GM21515 (cell line): ENCODE measurements around the gene KRI1.

Experiments used
- ATAC-seq: cut with Tn5 transposase; IDR thresholded peaks from one replicate; pipeline ENCODE4 v1.9.1; 2021; ENCODE audit not compliant: unreplicated experiment

KRI1 gene

GRCh38 chr19:10520652-10521318, 45.0 kb downstream of the KRI1 start:
- ATAC-seq = no peak

DNA sequence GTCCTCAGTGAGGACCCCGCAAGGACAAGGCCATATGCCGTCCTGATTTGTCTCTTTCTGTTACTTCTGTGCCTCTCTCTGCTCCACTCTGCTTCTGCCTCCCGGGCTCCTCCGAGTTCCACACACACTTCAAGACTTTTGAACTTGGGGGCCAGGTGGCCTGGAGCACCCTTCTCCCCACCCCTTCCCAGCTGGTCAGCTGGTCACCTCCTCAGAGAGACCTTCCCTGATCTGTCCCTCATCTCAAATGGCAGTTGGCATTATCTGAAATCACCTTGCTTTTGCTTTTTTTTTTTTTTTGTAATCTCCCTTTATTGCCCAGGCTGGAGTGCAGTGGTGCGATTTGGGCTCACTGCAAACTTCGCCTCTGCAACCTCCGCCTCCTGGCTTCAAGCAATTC, 46.4 kb downstream of the KRI1 start:
- ATAC-seq = no peak

DNA sequence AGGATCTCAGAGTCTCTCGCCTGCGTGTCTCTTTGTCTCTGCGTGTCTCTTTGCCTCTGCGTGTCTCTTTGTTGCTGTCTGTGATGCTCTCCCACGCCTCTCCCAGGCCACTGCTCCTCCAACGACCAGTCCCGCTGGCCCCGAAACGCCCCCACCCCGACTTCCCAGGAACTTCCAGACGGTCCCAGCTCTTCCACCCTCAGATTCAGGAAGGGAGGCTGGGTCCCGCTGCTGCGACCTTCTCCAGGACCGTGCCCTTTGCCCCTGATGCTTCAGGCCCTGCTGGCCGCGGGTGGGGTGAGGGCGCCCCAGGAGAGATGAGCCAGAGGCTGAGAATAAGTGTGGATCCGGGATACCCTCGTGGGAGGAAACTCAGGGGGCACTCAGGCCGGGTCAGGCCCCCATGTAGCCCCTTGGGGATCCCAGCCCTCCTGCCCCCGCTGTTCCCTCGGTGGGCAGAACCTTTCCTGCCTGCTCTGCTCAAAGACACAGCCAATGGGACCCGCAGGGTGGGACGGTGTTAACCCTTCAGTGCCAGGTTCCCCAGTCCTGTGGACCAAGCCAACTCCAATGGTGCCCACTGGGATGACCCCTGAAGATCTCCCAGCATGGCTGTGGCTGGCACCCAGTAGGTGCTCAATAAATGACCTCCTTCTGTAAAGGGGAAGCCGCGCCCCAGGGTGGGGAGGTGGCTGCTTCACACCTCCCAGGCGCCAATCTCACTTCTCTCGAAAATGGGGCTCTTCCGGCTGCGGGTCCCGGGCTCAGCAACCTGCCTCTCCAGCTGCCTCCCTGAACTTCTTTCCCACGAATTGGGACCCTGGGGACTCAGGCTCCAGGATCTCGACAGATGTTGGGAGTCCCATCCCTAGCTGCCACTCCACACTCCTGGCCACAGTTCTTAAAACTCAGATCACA, 47.1 kb downstream of the KRI1 start:
- ATAC-seq = no peak

- ATAC-seq = no peak
Observed at GRCh38 chr19:10517760-10518443, 47.9 kb downstream of the KRI1 start.

GRCh38 chr19:10517361-10517759, 48.5 kb downstream of the KRI1 start, which contains the start of gene S1PR5:
Gene S1PR5, minus strand, starts transcription at chr19:10517447. Its CDS starts 2,436 bp downstream, at chr19:10515011.
- ATAC-seq = no peak

DNA sequence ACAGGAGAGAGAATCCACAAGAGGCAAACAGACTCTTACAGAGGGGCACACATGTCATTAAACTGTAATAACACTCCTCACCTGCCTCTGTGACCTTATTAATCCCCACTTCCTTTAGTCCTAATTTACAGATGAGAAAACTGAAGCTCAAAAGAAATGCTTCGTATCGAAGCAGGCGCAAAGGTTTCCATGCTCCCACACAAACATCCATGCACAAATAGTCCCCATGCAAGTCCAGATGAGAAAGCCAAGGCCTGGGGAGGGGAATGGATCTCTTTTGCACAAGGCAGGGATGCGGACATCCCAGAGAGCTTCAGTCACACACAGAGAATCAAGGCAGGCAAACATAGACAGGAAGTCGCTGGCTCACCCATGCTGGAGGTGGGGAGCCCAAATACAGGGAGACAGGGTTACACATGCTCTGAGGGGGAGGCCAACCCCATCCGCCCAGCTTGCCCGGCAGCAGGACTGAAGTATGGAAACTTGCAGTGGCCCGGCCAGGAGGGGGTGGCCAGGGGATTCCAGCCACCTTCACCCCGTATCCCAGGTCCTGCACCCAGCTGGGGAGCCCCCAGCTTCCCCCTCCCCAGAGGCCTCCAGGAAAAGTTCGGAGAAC, 49.0 kb downstream of the KRI1 start:
- ATAC-seq = no peak

DNA sequence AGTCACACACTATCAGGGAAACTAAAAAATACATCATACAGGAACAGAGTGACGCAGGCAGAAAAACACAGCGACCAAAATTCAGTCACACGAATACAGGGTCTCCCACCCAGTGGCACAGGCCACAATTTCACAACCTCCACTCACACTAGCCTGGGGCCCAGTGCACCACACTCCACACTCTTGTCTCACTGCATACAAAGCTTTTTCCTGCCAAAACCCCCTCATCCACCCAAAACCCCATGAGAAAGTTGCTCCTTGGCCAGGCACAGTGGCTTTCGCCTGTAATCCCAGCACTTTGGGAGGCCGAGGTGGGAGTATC, 49.8 kb downstream of the KRI1 start:
- no peak for ATAC-seq

- ATAC-seq = no peak
Observed at GRCh38 chr19:10514211-10515145, 51.3 kb downstream of the KRI1 start.

DNA sequence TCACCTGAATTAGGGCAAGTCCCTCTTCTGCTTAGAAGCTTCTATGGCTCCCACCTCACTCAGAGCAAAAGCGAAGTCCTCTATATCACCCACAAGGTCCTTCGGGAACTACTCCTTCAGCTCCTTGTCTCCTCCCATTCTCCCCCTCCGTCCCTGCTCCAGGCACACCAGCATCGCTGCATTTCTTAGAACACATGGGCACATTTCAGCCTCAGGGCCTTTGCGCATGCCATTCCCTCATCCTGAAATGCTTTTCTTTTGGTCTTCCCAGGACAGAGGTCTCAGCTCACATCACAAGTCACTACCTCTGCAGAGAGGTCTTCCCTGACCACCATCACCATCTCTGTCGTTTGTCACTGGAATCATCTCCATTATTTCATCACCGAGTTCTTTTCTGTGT, 52.6 kb downstream of the KRI1 start:
- no peak for ATAC-seq

DNA sequence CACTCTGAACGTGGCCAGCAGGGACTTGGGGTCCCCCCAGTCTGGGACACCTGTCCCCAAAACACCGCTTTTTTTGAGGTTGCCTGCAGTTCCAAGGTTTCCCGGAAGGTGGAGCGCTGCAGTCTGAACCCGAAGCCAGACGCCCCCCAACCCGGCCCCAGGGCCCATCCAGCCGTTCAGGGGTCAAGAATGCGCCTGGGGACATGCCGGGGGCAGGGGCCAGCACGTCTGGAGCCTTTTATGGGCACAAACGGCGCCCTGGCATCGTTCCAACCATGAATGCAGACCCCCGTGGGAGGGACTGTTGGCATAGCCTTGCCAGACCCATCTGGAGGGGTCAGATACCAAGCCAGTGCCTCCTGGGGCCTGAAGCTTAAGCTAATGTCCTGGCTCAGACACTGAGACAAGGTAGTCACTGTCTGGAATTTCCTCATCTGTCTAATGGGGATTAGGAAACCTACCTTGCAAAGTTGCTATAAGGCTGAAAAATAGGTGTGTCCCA, 55.5 kb downstream of the KRI1 start:
- ATAC-seq = no peak

GRCh38 chr19:10508707-10509106, 57.1 kb downstream of the KRI1 start:
- ATAC-seq = no peak

GRCh38 chr19:10508036-10508435, 57.8 kb downstream of the KRI1 start:
- no peak for ATAC-seq

DNA sequence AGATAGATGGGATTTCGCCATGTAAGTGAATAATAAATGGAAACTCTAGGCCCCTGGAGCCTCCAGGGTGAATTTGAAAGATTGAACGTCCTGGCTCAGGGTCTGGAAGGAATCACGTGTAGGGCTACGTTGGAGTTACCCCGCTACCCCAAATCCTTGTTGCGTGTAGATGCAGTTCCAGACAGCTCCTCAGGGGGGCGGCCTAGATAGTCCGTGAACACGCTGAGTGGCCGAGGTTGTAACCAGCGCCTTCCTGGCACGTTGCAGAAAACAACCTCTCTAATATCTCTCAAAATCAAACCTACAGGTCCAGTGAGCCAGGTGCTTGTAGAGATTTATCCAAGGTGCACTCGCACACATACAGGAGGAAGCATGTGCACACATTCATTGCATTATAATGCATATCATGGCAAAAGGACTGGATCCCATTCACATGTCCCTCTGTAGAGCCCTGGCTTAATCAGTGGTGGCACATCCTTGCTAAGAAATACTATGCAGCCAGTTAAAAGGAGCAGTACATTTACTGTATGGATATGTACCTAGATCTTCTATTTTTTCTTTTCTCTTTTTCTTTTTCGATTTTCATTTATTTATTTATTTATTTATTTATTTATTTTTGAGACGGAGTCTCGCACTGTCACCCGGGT, 60.1 kb downstream of the KRI1 start:
- ATAC-seq = no peak
